Measurements from ENCODE around the gene AANAT. TPM values are rescaled to one million over a fixed set of nuclear protein-coding genes. Genes with fewer than 3 reads are reported as not detected.

AANAT gene
- total RNA-seq = not detected in 3 replicates
- long read RNA-seq = 0 reads

- Mint-ChIP-seq H3K36me3 (ENCODE audit: low read depth) (no peaks in the 10 kb centered on the region), H3K27ac (ENCODE audit: unreplicated experiment) (no peak within 1 kb of the TSS), H3K27me3 (ENCODE audit: low read depth) (no peaks in the 10 kb centered on the region), H3K9me3 (ENCODE audit: low read depth) (no peaks in the 10 kb centered on the region), H3K4me3 (ENCODE audit: unreplicated experiment) (no peak within 1 kb of the TSS), H3K4me1 (ENCODE audit: low read depth) (peaks cover 3% of the 10 kb centered on the region)
- TF ChIP-seq CTCF (IDR thresholded peaks at IDR 0.05) = no peak
- no peak for DNase-seq (ENCODE audit: low spot score)
Observed at GRCh38 chr17:76467366-76467765, at the start of gene AANAT. AANAT (plus strand) TSS chr17:76467603; CDS start chr17:76468747, 1,144 bp downstream.

GRCh38 chr17:76419576-76420260, 47.7 kb upstream of the AANAT start:
- Mint-ChIP-seq H3K4me1 (ENCODE audit: low read depth) (peaks cover 41% of the 10 kb centered on the region), H3K36me3 (ENCODE audit: low read depth) (no peaks in the 10 kb centered on the region), H3K27me3 (ENCODE audit: low read depth) (no peaks in the 10 kb centered on the region), H3K27ac (ENCODE audit: unreplicated experiment) (peak overlapping the region; percentile 45), H3K9me3 (ENCODE audit: low read depth) (no peaks in the 10 kb centered on the region), H3K4me3 (ENCODE audit: unreplicated experiment) (peak overlapping the region; percentile 7)
- no peak for DNase-seq (ENCODE audit: low spot score)
- no peak for TF ChIP-seq CTCF (IDR thresholded peaks at IDR 0.05)

- no peak for TF ChIP-seq CTCF (IDR thresholded peaks at IDR 0.05)
- H3K36me3 Mint-ChIP-seq (ENCODE audit: low read depth) = no peaks in the 10 kb centered on the region
- DNase-seq (ENCODE audit: low spot score) = no peak
- H3K4me1 Mint-ChIP-seq (ENCODE audit: low read depth) = peaks cover 40% of the 10 kb centered on the region
- H3K9me3 Mint-ChIP-seq (ENCODE audit: low read depth) = no peaks in the 10 kb centered on the region
- H3K4me3 Mint-ChIP-seq (ENCODE audit: unreplicated experiment) = no peak overlapping the region
- peak overlapping the region; percentile 87 for H3K27ac Mint-ChIP-seq (ENCODE audit: unreplicated experiment)
- no peaks in the 10 kb centered on the region for H3K27me3 Mint-ChIP-seq (ENCODE audit: low read depth)
Observed at GRCh38 chr17:76420356-76421043, 46.9 kb upstream of the AANAT start.

DNA sequence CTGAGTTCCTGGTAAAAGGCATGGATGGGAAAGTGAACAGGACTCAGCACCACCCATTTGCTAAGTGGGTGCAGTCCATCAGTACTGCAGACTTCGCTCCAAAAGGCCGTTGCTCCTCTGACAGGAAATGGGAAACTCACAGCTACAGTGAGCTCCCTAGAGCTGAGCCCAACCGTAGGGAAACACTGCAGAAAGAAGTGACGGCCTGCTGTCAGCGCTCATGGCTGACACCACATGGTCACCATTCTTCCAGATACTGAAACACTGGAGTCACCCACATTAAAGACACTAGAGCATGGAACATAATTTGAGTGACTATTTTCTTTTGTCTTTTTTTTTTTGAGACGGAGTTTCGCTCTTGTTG, 46.4 kb upstream of the AANAT start:
- H3K27me3 Mint-ChIP-seq (ENCODE audit: low read depth) = no peaks in the 10 kb centered on the region
- H3K27ac Mint-ChIP-seq (ENCODE audit: unreplicated experiment) = peak overlapping the region; percentile 87
- H3K4me1 Mint-ChIP-seq (ENCODE audit: low read depth) = peaks cover 40% of the 10 kb centered on the region
- no peaks in the 10 kb centered on the region for H3K9me3 Mint-ChIP-seq (ENCODE audit: low read depth)
- no peaks in the 10 kb centered on the region for H3K36me3 Mint-ChIP-seq (ENCODE audit: low read depth)
- H3K4me3 Mint-ChIP-seq (ENCODE audit: unreplicated experiment) = no peak overlapping the region
- DNase-seq (ENCODE audit: low spot score) = no peak
- peak; percentile 17 for TF ChIP-seq CTCF (IDR thresholded peaks at IDR 0.05)

DNA sequence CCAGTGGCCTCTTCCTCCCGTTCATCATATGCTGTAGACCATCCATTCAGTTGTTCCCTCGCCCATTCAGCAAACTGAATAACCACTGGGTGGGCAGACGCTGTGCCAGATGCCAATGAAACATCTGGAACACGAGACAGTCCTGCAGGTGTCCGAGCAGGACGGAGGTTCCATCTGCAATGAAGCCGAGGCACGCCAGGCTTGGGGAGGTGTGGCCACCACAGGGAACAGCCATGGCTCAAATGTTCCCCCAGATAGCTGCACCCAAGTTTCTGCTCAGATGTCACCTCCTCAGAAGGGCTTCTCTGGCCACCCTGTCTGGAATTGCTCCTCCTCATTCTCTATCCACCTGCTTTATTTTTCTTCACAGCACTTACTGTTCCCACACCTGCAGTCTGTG, 45.0 kb upstream of the AANAT start:
- peaks cover 45% of the 10 kb centered on the region for H3K4me1 Mint-ChIP-seq (ENCODE audit: low read depth)
- no peak overlapping the region for H3K4me3 Mint-ChIP-seq (ENCODE audit: unreplicated experiment)
- TF ChIP-seq CTCF (IDR thresholded peaks at IDR 0.05) = no peak
- no peaks in the 10 kb centered on the region for H3K36me3 Mint-ChIP-seq (ENCODE audit: low read depth)
- H3K9me3 Mint-ChIP-seq (ENCODE audit: low read depth) = no peaks in the 10 kb centered on the region
- no peak for DNase-seq (ENCODE audit: low spot score)
- no peaks in the 10 kb centered on the region for H3K27me3 Mint-ChIP-seq (ENCODE audit: low read depth)
- no peak overlapping the region for H3K27ac Mint-ChIP-seq (ENCODE audit: unreplicated experiment)
